K562 (cell line): ENCODE measurements around the gene SPINK5. TPM values are rescaled to one million over a fixed set of nuclear protein-coding genes. Genes with fewer than 3 reads are reported as not detected.

Experiments
- ATAC-seq: fragments of 200-7000 bp; cut with Tn5 transposase; 3 replicates; pipeline ENCODE4 v1.9.1; 2020; ENCODE audit warnings: moderate library complexity
- BruUV-seq: library from RNA; stranded (reverse); fragments of 400-500 nt; replicated peaks from 2 replicates; lab custom pipeline; 2021; lab: Mats Ljungman, UMichigan
- CTCF ChIA-PET: fragments of 300-600 bp; formaldehyde crosslinking; extraction: SDS; loops from one replicate; lab custom pipeline; 2021; ENCODE audit warnings: low intra/inter-chr PET ratio; lab: Yijun Ruan, JAX
- POLR2A ChIA-PET: fragments of 300-600, 350-650 bp; sonication (Branson Sonifier 250); formaldehyde crosslinking; extraction: SDS; loops from one replicate; lab custom pipeline; 2021; ENCODE audit warnings: antibody characterized with exemption, inconsistent platforms; lab: Yijun Ruan, JAX
- DNase-seq, 4 experiments: peaks; one replicate each; pipeline versions ENCODE4 v3.0.0 to v3.0.0-alpha.2; 2011 to 2018; ENCODE audit warnings: low spot score in 3 of 4, mixed read lengths in 3 of 4; ENCODE audit errors: extremely low read depth in 1 of 4
- FAIRE-seq: peaks from 2 replicates; lab custom pipeline; 2011; peaks lifted over from hg19 to GRCh38; lab: Jason Lieb, UNC
- H2AFZ ChIP-seq: 2 replicates; pipeline ENCODE4 v1.6.0; 2011; ENCODE audit warnings: low read depth, low read length, control low read depth, inconsistent platforms
- H3K27ac ChIP-seq: fragments of 200-600 bp; 3 replicates; pipeline ENCODE4 v1.8.0; 2011; ENCODE audit warnings: low read depth, mild to moderate bottlenecking, control low read depth, inconsistent platforms, low read length, moderate library complexity, mixed read lengths; ENCODE audit errors: extremely low read depth
- H3K27me3 ChIP-seq, 2 experiments: fragments of 300-600 bp in 1 of 2; 2 replicates in 1 of 2; 3 replicates in 1 of 2; pipeline versions ENCODE4 v1.6.0 to v1.8.0; 2011; ENCODE audit warnings: inconsistent platforms in 2 of 2, low read length in 2 of 2, mild to moderate bottlenecking in 1 of 2, mixed read lengths in 1 of 2, moderate library complexity in 1 of 2; ENCODE audit not compliant: control insufficient read depth in 2 of 2, insufficient read depth in 2 of 2
- H3K36me3 ChIP-seq: fragments of 300-600 bp; 3 replicates; pipeline ENCODE4 v1.8.0; 2011; ENCODE audit warnings: mild to moderate bottlenecking, low read length, inconsistent platforms; ENCODE audit not compliant: control insufficient read depth, insufficient read depth
- H3K4me1 ChIP-seq, 2 experiments: fragments of 200-600 bp in 1 of 2; replicated peaks in 1 of 2; 2 replicates in 1 of 2; 3 replicates in 1 of 2; pipeline versions ENCODE4 v1.5.1 to v1.8.0; 2011; ENCODE audit warnings: inconsistent platforms in 2 of 2, low read length in 2 of 2, mild to moderate bottlenecking in 1 of 2, mixed read lengths in 1 of 2, moderate library complexity in 1 of 2; ENCODE audit not compliant: control insufficient read depth in 2 of 2, insufficient read depth in 2 of 2
- H3K4me2 ChIP-seq: 2 replicates; pipeline ENCODE4 v1.6.1; 2011; ENCODE audit warnings: low read length, control low read depth, inconsistent platforms, mixed read lengths; ENCODE audit not compliant: insufficient read depth
- H3K4me3 ChIP-seq: fragments of 200-600 bp; sonication (generic), shearing (Covaris generic); 2 replicates; pipeline ENCODE4 v1.5.1; 2016; ENCODE audit warnings: control low read depth, inconsistent platforms
- H3K79me2 ChIP-seq: fragments of 200-600 bp; 3 replicates; pipeline ENCODE4 v1.8.0; 2011; ENCODE audit warnings: low read length, inconsistent platforms; ENCODE audit not compliant: control insufficient read depth, insufficient read depth
- H3K9ac ChIP-seq, 2 experiments: 2 replicates each; pipeline versions ENCODE4 v1.6.0 to v1.6.1; 2011; ENCODE audit warnings: low read depth in 2 of 2, low read length in 2 of 2, control low read depth in 1 of 2, inconsistent platforms in 1 of 2, mild to moderate bottlenecking in 1 of 2, mixed read lengths in 1 of 2; ENCODE audit not compliant: insufficient read depth in 1 of 2
- H3K9me1 ChIP-seq: one replicate; pipeline ENCODE4 v1.6.0; 2011; ENCODE audit warnings: inconsistent platforms, mild to moderate bottlenecking, low read length, moderate library complexity; ENCODE audit not compliant: control insufficient read depth, insufficient read depth
- H3K9me3 ChIP-seq: replicated peaks from 2 replicates; pipeline ENCODE4 v1.5.1; 2011; ENCODE audit warnings: low read depth, low read length, inconsistent platforms; ENCODE audit not compliant: control insufficient read depth, insufficient read depth
- H4K20me1 ChIP-seq: replicated peaks from 2 replicates; pipeline ENCODE4 v1.6.1; 2011; ENCODE audit warnings: low read length, inconsistent platforms, mixed read lengths; ENCODE audit not compliant: control insufficient read depth, insufficient read depth
- E2F6 ChIP-seq, 2 experiments: IDR thresholded peaks; 2 replicates each; pipeline ENCODE4 v1.6.1; 2011; ENCODE audit warnings: borderline replicate concordance in 1 of 2, control low read depth in 1 of 2, low read depth in 1 of 2, low read length in 1 of 2, mild to moderate bottlenecking in 1 of 2, mixed read lengths in 1 of 2, moderate library complexity in 1 of 2; ENCODE audit not compliant: insufficient read depth in 1 of 2, insufficient read length in 1 of 2, poor library complexity in 1 of 2, severe bottlenecking in 1 of 2; ENCODE audit errors: extremely low read depth in 1 of 2
- ELK3 ChIP-seq: fragments of 450-650 bp; formaldehyde crosslinking; IDR thresholded peaks from 2 replicates; pipeline ENCODE4 v1.4.0; 2020; ENCODE audit warnings: mild to moderate bottlenecking
- MAFF ChIP-seq: IDR thresholded peaks from 2 replicates; pipeline ENCODE4 v1.6.1; 2012; ENCODE audit warnings: low read length, improper control_type of control experiment
- PHTF2 ChIP-seq: fragments of 250-450 bp; sonication (Bioruptor Pico); IDR thresholded peaks from 2 replicates; pipeline ENCODE4 v1.5.0; 2021; ENCODE audit warnings: mild to moderate bottlenecking
- POU5F1 ChIP-seq: fragments of 150-350 bp; IDR thresholded peaks from 2 replicates; pipeline ENCODE4 v1.6.1; 2014; ENCODE audit warnings: borderline replicate concordance, low read length, low read depth, mild to moderate bottlenecking; ENCODE audit not compliant: partially characterized antibody
- SAFB2 ChIP-seq: fragments of 200-400 bp; formaldehyde crosslinking; IDR thresholded peaks from 2 replicates; pipeline ENCODE4 v1.6.1; 2018; ENCODE audit warnings: borderline replicate concordance, low read length, low read depth, moderate library complexity; ENCODE audit not compliant: severe bottlenecking
- UBTF ChIP-seq, 2 experiments: IDR thresholded peaks; 2 replicates each; pipeline ENCODE4 v1.6.1; 2012; ENCODE audit warnings: improper control_type of control experiment in 2 of 2, low read depth in 2 of 2, low read length in 2 of 2, borderline replicate concordance in 1 of 2
- ZNF592 ChIP-seq: fragments of 450-650 bp; IDR thresholded peaks from 2 replicates; pipeline ENCODE4 v1.6.1; 2017; ENCODE audit warnings: antibody characterized with exemption, mild to moderate bottlenecking
- ZNF717 ChIP-seq: fragments of 250-450 bp; sonication (Bioruptor Pico); IDR thresholded peaks from 2 replicates; pipeline ENCODE4 v1.5.0; 2021
- WGBS: fragments of 100-300 bp; shearing (Covaris generic); methylation state at CpG from one replicate; pipeline ENCODE4 v1.1.6; 2016; ENCODE audit warnings: low coverage, mixed read lengths; ENCODE audit not compliant: insufficient coverage; ENCODE audit errors: missing lambda C conversion rate; 5-methylcytosine and 5-hydroxymethylcytosine counted together
- in situ Hi-C: fragments of 300-500 bp; cut with MboI; formaldehyde crosslinking; loops from 4 replicates; pipeline ENCODE4 v1.15.0; 2018; ENCODE audit warnings: inconsistent platforms, mixed read lengths
- intact Hi-C: fragments of 100-400 bp; cut with micrococcal nuclease; formaldehyde crosslinking; loops from 2 replicates; pipeline ENCODE4 v1.14.2; 2022
- polyA plus RNA-seq, 8 experiments: library from polyadenylated mRNA; depleted of rRNA in 4 of 8; stranded (reverse) in 5 of 8; unstranded in 3 of 8; fragments of >200 nt; fragmentation: Nextera tagmentation in 2 of 8; fragmentation: Illumina TruSeq in 1 of 8; extraction: Ambion mirVana in 2 of 8; extraction: Trizol in 1 of 8; gene quantifications; 2 replicates each; pipeline versions ENCODE4 v1.2.1 to v1.2.3, GENCODE V29; 2011 to 2014; ENCODE audit warnings: inconsistent platforms in 1 of 8, missing spikeins in 1 of 8
- total RNA-seq, 7 experiments: library from RNA; depleted of rRNA in 6 of 7; stranded (reverse); fragments of >200 nt in 6 of 7; fragmentation: Illumina TruSeq in 2 of 7; extraction: Trizol in 2 of 7; gene quantifications; 2 replicates each; pipeline versions ENCODE4 v1.2.1 to v1.2.3, GENCODE V29; 2011 to 2021; ENCODE audit warnings: low replicate concordance in 1 of 7

SPINK5 gene
- total and polyA plus RNA-seq, 9 of the 15 experiments (the other 6 are each of a cell fraction or from before 2014, with no cell fraction given), result 0.07 to 0.68 (median 0.16) TPM; not detected in 1

GRCh38 chr5:148020257-148020988, 43.4 kb upstream of the SPINK5 start (continued):
- TF ChIP-seq UBTF (IDR thresholded peaks at IDR 0.05; ENCODE audit: borderline replicate concordance in 1 of 2, low read depth in 2 of 2, low read length in 2 of 2), result no peak

- Histone ChIP-seq H3K27ac (no peak overlapping the region), H3K79me2 (no peaks in the 10 kb centered on the region), H3K27me3 (no peaks in the 10 kb centered on the region), H3K4me2 (no peak overlapping the region), H3K9me1 (no peaks in the 10 kb centered on the region), H3K4me3 (no peak overlapping the region), H3K4me1 (no peaks in the 10 kb centered on the region), H2AFZ (no peak overlapping the region), H4K20me1 (no peaks in the 10 kb centered on the region), H3K9me3 (no peaks in the 10 kb centered on the region), H3K36me3 (no peaks in the 10 kb centered on the region), H3K9ac (no peak overlapping the region)
- DNase-seq (no peak), ATAC-seq (no peak), FAIRE-seq (no peak)
- ChIA-PET POLR2A (no interaction called here), CTCF (no interaction called here)
- intact Hi-C loops (no loop called here), in situ Hi-C loops (no loop called here)
- WGBS, result 2% methylated on average over 3 of the region's 3 CpGs
- no TSS peak for BruUV-seq
- TF ChIP-seq ZNF592 (no peak), PHTF2 (CRISPR knock-in tag) (no peak), E2F6 (IDR thresholded peaks at IDR 0.05; ENCODE audit: borderline replicate concordance in 1 of 2, extremely low read depth in 1 of 2, insufficient read depth in 1 of 2, insufficient read length in 1 of 2, low read depth in 1 of 2, low read length in 1 of 2, poor library complexity in 1 of 2, severe bottlenecking in 1 of 2) (no peak), ZNF717 (CRISPR knock-in tag) (no peak), SAFB2 (no peak), POU5F1 (no peak), MAFF (no peak), ELK3 (CRISPR knock-in tag) (no peak)
Measured at GRCh38 chr5:148027505-148027904, 36.3 kb upstream of the SPINK5 start.
